ENCODE data around the gene UGT3A1.
"Not testable (repeated sequence)": the region's sequence is repeated elsewhere in the genome, so short reads cannot be mapped to it uniquely, and the experiment has no call there.

Gene UGT3A1

GRCh38 chr5:35990941-35991611 lies at the start of gene UGT3A1:
UGT3A1 (minus strand) TSS chr5:35991390; CDS start chr5:35991240, 150 bp downstream.
- no peak for DNase-seq

- no peak for DNase-seq
Measured at GRCh38 chr5:36035696-36036095, 44.5 kb upstream of the UGT3A1 start.

GRCh38 chr5:36034536-36035134 lies 43.4 kb upstream of the UGT3A1 start:
- not testable (repeated sequence) for DNase-seq

GRCh38 chr5:36033486-36033885 lies 42.3 kb upstream of the UGT3A1 start:
- no peak for DNase-seq

GRCh38 chr5:36033047-36033446 lies 41.9 kb upstream of the UGT3A1 start:
- DNase-seq, result no peak

GRCh38 chr5:36031223-36031622 lies 40.0 kb upstream of the UGT3A1 start:
- no peak for DNase-seq

- no peak for DNase-seq
Measured at GRCh38 chr5:36029914-36030313, 38.7 kb upstream of the UGT3A1 start.

- no peak for DNase-seq
Measured at GRCh38 chr5:36028816-36029465, 37.8 kb upstream of the UGT3A1 start.

GRCh38 chr5:36027711-36028110 lies 36.5 kb upstream of the UGT3A1 start:
- DNase-seq, result no peak

- DNase-seq, result no peak
Measured at GRCh38 chr5:36026706-36027465, 35.7 kb upstream of the UGT3A1 start.

GRCh38 chr5:36022246-36022645 lies 31.1 kb upstream of the UGT3A1 start:
- DNase-seq, result not testable (repeated sequence)

GRCh38 chr5:36019584-36019983 lies 28.4 kb upstream of the UGT3A1 start:
- DNase-seq, result not testable (repeated sequence)

GRCh38 chr5:36017622-36018021 lies 26.4 kb upstream of the UGT3A1 start:
- DNase-seq, result no peak

- no peak for DNase-seq
Measured at GRCh38 chr5:36017004-36017403, 25.8 kb upstream of the UGT3A1 start.

- no peak for DNase-seq
Measured at GRCh38 chr5:36013182-36013581, 22.0 kb upstream of the UGT3A1 start.

GRCh38 chr5:36009698-36010097 lies 18.5 kb upstream of the UGT3A1 start:
- DNase-seq, result no peak

- no peak for DNase-seq
Measured at GRCh38 chr5:36007366-36007765, 16.2 kb upstream of the UGT3A1 start.

GRCh38 chr5:36006163-36006562 lies 15.0 kb upstream of the UGT3A1 start:
- DNase-seq, result no peak

- DNase-seq, result no peak
Measured at GRCh38 chr5:36001032-36001431, 9.8 kb upstream of the UGT3A1 start.

- DNase-seq, result no peak
Measured at GRCh38 chr5:35999547-35999946, 8.4 kb upstream of the UGT3A1 start.

- no peak for DNase-seq
Measured at GRCh38 chr5:35996076-35996475, 4.9 kb upstream of the UGT3A1 start.

GRCh38 chr5:35990520-35990919 lies 670 bp downstream of the UGT3A1 start:
- DNase-seq, result no peak

GRCh38 chr5:35988529-35988928 lies 2.7 kb downstream of the UGT3A1 start:
- DNase-seq, result no peak

- DNase-seq, result no peak
Measured at GRCh38 chr5:35987776-35988175, 3.4 kb downstream of the UGT3A1 start.

All from stimulated activated CD4-positive, alpha-beta T cell treated with anti-CD3 and anti-CD28 coated beads, Interleukin-15, amount 100 ng/mL, for 24 hours (primary cell).